ENCODE results near the gene SETD1B. TPM values are rescaled to one million over a fixed set of nuclear protein-coding genes. Genes with fewer than 3 reads are reported as not detected.
"Not testable (repeated sequence)": the region's sequence is repeated elsewhere in the genome, so short reads cannot be mapped to it uniquely, and the experiment has no call there.

The SETD1B gene
- total RNA-seq, 1 donor from 2014 or later, result 20.7 TPM

DNA sequence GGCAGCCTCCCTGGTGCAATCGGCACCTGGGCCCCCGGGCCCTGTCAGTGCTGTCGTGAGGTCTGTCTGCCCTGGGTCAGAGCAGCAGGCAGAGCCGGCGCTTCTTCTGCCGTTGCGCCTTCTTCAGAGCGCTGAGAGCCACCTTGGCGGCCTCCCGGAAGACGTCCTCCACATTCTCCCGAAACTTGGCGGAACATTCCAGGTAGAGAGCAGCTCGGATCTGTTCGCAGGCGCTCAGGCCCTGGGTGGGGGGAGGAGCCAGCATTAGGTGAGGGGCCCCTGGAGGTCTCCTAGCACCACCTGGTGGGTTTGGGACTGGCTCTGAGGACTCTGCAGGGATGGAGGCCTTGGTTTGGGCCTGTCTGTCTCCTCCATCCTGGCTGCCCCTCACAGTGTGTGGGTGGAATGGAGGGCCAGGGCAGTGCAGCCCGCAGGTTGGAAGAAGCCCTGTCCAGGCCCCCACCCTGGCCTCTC lies 24.4 kb upstream of the SETD1B start:
- no peak for DNase-seq (ENCODE audit: low spot score)

DNA sequence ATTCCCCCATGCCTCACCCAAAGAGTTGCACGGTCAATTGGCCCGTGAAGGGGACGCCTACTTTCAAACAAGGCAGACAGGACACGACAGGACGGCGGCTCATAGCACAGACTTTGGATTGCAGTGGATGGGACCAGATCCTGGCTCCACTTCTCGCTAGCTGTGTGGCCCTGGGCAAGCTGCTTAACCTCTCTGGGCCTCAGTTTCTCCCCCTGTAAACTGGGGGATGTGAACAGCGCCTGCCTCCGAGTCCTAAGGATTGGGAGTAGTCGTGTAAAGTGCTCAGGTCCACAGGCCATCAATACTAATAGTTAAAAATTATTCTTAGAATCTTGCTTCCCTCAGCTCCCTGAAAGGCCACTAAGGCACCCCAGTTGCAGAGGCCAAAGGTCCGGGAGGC lies 23.4 kb upstream of the SETD1B start:
- no peak for DNase-seq (ENCODE audit: low spot score)

DNA sequence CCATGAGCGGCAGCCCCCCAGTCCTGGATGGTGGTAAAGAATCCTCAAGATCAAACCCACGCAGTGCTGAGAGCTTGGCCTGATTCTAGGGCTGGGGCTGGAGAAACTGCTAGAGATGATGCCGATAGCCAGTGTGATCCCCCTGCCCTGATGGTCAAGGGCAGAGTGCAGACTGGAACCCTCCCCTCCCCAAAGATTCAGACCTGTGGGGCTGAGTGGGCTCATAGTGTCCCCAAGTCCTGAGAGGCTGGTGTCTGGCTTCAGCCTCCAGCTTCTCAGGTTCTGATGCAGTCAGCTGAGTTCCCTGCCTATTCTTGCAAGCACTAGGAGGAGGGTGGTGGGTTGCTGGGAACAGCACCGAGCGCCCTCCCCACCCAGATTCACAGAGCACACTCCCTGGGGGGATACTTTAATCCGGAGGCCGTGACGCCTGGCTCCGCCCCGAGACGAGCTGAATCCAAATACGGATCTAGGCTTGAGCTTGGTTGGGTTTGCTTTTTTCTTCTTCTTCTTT lies 22.3 kb upstream of the SETD1B start:
- no peak for DNase-seq (ENCODE audit: low spot score)

DNA sequence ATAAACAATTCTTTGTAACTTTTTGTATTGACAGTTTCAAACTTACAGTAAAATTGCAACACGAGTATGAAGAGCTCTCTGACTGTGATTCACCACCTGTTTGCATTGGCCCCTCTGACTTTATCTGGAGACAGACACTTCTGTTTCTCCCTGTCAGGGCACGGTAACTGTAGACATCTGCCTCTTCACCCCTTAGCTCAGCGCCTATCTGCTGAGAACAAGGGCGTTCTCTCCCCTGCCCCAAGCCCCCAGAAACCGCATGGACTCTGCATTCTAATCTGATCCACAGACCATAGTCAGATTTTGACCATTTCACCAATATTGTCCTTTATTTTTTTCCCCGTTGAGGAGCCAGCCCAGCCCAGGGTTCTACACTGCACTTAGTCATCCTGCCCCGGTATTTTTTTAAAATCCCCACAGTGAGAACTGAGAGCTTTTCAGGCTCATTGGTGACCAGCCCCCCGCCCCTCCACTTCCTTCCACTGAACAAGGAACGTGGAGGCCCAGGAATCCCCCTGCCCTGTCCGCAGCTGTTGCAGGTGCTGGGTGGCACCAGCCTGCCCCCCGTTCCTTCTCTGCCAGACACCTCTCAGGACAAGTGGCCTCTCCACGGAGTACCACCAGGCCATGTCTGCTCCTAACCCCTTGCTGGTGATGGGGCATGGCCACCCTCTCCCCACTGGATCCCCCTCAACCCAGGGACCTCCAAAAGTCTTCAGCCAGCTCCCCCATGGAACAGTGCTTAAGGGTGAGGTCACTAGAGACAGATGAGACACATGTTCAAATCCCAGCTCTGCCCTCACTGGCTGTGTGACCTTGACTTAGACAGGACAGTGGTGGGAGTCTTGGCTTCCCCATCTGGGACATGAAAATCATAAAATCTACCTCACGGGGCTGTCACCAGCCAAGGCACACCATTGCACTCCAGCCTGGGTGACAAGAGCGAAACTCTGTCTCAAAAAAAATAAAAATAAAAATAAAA lies 21.5 kb upstream of the SETD1B start:
- DNase-seq (ENCODE audit: low spot score), result no peak

DNA sequence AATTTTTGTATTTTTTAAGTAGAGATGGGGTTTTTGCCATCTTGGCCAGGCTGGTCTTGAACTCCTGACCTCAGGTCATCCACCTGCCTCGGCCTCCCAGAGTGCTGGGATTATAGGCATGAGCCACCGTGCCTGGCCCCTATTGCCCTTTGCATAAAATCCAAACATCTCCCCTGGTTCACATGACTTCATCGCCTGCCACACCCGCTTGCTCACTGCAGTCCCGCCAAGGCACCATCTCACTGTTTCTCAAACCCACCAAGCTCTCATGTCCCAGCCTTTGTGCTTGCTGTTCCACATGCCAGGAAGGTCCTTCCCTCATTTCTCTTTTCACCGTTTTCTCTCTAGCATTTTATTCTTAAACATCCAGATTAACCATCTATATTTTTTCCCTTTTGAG lies 20.0 kb upstream of the SETD1B start:
- no peak for DNase-seq (ENCODE audit: low spot score)

DNA sequence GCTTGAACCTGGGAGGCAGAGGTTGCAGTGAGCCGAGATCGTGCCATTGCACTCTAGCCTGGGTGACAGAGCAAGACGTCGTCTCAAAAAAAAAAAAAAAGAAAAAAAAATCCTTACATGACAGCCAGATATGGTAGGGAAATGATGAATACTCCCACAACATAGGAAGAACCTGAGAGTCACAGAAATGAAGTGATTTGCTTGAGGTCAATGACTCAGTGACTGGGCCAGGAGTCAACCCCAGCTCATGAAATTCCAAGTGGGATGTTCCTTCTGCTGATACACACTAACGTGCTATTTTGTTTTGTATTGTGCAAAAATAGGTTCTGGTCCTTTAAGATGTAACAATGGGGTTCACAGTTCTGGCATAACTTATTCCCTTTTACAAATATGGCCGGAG lies 19.3 kb upstream of the SETD1B start:
- no peak for DNase-seq (ENCODE audit: low spot score)

DNA sequence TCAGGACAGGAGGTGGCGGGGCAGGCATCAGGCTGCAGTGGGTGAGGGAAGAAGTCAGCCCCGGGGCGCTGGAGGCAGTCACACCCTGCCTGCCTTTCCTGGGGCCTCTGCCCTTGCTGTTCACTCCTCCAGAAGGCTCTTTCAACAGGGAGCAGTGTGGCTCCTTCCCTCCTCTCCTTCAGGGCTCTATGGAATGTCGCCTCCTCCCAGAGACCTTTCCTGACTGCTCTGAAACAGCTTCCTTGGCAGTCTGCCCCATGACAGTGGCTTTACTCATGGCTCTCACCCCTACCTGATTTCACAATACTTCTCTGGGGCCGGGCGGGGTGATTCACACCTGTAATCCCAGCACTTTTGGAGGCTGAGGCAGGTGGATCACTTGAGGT lies 17.4 kb upstream of the SETD1B start:
- DNase-seq (ENCODE audit: low spot score), result no peak

DNA sequence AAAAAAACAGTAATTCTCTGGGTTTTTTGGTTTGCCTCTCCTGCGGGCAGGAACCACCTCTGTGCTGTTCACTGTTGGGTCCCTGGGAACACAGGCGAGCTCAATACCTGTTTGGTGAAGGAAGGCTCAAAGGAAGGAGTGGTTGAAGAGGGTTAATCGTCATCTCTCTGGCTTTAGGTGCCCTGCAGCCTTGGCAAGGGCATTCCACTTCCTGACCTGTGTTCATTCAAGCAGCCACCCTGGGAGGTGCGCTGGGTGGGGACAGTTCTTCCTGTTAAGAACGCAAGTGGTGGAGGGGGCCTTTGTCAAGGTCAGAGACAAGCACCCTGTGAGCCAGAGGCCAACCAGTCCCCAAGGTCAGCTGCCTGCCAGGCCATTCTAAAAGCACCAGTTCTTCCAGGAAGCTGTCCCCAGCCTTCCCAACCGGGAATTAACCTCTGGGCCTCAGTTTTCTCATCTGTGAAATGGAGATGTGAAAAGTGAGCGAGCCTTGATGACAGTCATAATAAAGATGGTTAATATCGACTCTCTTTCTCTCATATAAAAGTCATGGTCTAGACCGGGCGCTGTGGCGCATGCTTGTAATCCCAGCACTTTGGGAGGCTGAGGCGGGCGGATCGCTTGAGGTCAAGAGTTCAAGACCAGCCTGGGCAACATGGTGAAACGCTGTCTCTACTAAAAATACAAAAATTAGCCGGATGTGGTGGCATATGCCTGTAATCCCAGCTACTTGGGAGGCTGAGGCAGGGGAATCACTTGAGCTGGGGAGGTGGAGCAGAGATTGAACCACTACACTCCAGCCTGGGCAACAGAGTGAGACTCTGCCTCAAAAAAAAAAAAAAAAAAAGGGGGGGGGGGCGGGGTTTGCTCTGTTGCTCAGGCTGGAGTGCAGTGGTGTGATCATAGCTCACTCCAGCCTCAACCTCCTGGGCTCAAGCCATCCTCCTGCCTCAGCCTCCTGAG lies 16.5 kb upstream of the SETD1B start:
- no peak for DNase-seq (ENCODE audit: low spot score)

DNA sequence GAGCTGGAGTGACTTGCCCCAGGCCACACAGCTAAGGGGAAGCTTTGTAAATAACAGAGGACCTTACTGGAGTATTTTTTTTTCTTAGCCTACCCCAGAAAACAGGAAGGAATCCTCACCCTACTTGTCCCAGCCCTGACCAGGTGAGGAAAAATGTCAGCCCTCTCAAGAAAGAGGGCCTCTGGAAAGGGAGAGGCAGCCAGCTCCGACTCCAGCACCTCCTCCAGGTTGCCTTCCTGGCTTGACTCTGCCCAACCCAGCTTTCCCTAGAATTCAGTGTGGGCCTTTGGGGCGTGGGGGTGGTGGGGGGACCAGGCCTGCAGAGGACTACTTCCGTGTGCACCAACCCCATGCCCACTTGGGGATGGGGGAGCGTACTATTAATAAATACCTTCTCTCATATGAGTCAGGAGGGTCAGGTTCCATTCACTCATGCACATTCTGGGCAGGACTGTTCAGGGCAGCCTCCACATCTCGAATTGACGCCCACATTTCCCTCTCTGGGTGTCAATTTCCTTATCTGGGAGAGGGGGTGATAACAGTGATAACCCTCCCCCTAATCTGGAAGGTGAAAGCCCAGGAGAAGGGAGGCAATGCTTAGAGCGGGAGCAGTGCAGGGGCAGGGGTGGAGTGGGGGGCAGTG lies 15.5 kb upstream of the SETD1B start:
- no peak for DNase-seq (ENCODE audit: low spot score)

DNA sequence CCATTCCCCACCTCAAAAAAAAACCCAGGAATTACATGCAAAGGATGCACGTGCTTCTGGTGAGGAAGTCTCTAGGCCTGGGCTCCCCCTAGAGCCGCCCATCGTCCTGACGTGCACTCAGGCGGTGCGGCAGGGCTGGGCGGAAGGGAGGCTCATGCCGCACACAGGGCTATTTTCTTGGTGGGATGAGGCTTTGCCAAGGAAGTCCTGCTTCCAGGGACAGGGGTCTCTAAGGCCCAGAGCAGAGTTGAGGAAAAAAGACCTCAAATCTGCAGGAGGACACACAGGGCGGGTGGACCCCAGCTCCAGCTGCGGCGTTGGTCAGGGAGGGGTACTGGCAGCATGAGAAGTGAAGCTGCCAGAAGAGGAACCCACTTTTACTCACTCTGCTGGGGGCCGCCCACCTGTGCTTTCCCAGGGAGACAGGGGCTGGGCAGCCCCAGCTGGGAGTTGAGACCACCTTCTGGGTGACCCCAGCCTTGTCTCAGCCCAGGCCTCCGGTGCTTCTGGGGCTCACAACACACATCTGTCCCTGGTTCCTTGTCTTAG lies 14.5 kb upstream of the SETD1B start:
- no peak for DNase-seq (ENCODE audit: low spot score)

DNA sequence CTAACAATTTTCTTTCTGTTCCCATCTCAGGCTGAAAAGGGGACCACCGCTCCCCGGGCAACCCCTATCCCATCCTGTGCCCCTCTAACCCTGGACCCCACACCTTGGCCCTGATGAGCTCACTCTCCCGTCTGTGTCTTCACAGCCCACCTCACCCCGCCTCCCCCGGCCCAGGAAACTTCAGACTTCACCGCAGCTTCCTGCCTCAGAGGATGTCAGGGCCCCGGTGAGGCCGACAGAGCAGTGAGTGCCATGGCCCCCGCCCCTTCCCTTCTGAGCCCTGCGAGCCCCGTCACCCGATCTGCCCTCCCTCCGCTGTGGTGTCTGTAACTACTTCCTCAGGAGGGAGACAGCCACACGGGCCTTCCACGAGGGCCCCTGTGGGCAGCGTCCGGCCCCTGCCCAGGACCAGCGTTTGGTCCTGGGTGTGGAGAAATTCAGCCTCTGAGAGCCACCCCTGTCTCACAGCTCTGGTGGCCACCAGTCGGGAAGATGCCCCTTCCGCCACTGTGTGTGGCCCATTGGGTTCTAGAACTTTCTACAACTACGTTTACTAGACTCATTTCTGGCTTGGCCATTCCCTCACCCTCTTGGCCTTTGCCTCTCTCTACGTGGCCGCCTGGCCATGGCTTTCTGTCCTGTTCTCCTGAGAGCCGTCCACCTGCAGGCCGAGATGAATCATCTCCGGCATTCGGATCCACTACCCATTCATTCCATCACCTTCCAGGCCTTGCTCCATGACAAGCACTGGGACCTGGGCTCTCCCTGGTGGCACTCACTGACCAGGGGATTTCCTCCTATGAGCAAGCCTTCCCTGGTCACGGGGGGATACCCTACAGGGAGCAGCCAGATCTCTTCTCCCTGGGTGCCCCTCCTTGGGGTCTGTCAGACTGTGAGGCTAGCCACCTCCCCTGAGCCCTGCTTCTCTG lies 13.7 kb upstream of the SETD1B start:
- DNase-seq (ENCODE audit: low spot score), result peak; percentile 91

DNA sequence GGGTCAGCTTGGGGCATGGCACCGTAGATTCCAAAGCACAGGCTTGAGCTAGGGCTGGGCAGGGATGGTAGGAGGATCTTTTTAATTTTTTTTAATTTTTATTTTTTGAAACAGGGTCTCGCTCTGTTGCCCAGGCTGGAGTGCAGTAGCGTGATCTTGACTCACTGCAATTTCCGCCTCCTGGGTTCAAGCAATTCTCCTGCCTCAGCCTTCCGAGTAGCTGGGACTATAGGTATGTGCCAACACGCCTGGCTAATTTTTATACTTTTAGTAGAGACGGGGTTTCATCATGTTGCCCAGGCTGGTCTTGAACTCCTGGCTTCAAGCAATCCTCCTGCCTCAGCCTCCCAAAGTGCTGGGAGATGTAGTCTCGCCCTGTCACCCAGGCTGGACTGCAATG lies 13.0 kb upstream of the SETD1B start:
- DNase-seq (ENCODE audit: low spot score), result not testable (repeated sequence)

DNA sequence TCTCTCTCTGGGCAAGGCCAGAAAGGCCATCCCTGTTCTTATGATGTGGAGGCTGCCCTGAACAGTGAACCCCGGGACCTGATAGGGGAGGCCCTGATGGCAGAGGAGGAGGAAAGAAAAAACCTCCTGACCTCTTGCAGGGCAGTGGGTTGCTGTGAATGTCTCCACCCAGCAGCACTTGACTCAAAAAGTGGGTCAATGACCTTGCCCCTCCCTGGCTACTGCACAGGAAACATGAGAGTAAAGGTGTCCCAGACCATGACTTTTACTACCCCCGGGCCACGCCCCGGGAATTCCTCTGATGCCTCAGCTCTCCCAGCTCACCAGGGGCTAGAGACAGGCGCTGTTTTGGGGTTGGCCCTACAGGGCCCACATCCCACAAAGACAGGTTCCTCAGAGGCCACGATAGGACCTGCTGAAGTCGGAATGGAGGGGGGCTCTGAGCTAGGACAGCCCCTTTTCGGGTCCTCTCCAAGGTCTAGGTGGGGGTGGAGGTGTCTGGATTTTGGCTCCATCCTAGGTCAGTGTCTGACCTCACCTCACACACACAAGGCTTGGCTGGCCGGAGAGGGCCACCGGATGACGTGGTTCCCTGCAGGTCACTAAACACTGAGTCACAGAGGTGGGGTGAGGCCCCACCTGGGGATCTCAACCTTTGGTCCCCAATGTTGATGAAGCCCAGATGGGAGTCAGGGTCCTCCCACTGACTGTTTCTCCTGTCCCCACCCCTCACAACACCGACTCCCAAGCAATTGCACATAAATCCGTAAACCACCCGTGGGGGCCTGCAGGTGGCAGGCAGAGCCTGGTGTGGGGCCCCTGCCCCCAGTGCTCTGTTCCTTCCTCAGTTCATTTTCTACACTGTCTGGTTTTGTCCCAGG lies 11.9 kb upstream of the SETD1B start:
- DNase-seq (ENCODE audit: low spot score), result no peak

DNA sequence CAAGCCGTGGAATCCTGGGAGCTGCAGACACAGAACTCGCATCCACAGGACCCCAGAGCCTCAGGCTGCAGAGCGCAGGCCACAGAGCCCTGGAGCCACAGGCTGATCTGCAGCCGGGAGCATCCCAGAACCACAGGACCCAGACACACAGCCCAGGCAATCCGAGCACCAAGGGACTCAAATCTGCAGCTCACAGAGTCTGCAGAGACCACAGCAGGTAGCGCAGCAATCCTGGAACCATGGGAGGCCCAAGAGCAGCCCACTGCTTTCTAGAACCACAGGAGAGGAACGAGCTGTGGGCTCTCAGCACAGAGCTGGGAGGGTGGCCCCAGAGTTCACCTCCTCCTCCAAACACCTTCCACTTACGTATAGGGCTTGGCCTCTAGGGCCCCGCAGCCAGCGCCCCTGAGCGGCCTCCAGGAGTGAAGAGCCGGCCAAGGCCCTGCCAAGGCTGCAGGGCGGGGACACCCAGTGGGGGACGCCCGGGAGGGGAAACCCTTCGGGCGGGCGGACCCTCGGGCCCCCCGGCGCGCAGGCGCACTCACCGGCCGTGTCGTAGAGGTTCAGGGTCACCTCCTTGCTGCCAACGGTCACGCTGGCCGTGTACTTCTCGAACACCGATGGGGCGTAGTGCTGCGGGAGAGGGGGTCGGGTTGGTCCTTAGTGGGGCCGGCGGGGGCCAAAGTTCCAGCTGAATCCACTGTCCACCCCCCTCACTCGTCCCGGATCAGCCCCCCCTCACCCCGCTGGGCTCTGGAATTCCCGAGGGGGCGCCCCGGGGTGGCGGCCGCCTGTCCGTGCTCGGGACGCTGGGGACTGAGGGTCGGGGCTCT lies 11.0 kb upstream of the SETD1B start:
- no peak for DNase-seq (ENCODE audit: low spot score)

DNA sequence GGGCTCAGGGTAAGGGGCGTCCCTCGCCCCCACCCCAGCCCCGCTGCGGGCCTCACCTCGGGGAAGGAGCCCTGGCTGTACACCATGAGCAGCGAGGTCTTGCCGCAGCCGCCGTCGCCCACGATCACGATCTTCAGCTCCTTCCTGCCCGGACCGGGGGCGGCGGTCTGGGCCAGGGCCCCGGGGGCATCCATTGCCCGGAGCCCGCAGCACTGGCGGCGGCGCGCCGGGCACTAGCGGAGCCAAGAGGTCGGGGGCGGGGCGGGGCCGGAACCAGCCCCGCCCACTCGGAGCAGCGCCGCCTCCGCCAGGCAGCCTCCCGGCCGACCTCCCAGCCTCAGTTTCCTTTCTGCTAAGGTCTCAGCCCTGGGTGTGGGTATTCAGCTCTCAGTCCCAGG lies 10.4 kb upstream of the SETD1B start, which contains the start of gene RHOF:
Gene RHOF (minus strand): TSS at position 249 of the 398 bp plus-strand sequence. CDS start 55 bp downstream, at position 194.
- no peak for DNase-seq (ENCODE audit: low spot score)

DNA sequence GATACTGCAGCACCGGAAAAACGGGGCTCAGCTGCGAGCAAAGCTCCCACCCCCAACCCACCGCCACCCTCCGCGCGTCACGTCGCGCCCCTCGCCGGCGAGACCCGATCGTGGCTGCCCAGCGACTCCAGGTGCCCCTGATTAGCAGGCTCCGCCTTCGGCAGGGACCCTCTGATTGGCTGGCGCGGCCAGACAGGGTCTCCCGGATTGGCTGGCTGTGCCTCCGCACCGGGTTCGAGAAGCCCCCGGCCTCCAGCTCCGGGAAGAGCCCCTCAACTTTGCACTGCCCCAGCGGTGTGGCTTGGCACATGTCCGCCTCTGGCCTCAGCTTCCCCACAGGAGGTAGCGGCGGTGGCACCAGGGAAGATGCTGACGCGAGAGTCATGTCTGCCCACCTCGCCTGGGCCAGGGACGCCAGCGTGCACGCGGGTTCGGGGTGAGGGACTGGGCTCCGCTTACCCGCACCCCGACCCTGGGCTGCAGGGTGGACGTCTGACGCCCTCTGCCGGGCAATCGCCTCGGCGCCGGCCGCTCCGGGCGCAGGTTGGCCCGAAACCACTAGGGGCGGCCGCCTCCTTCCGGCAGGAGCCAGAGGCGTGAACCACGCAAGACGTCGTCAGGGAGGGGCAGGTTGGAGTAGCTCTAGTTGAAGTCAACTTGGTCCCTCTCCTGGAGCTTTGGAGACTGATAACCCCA lies 9.8 kb upstream of the SETD1B start:
- peak; percentile 97 for DNase-seq (ENCODE audit: low spot score)

DNA sequence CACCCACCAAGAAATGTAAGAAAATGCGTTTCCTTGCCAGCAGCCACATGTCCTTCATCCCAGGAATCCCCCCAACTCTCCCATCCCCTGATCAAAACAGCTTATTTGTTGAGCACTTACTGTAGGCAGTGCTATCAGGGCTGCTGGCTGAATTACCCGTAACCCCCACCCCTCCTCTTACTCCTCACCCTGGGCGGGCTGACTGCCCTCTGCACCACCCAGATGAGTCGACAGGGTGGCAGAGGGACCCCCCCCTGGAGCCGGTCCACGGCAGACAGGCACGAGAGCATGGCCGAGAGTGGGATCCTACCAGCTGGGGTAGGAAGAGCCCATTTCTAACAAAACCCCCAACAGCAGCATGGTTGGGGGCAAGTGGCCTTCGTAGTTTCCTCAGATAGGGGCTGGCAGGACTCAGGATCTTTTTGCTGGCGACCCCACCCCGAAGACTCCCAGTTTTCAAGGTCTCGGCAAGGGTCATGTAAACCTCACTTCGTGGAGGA lies 9.2 kb upstream of the SETD1B start:
- DNase-seq (ENCODE audit: low spot score), result no peak
